MM.1S (cell line): ENCODE results near the gene EPHB6.

Experiments
- EZH2 ChIP-seq: fragments of 300-600 bp; sonication (generic); optimal IDR thresholded peaks from 2 replicates; pipeline ENCODE3; 2017; ENCODE audit warnings: low read depth, mild to moderate bottlenecking, antibody characterized with exemption, low read length, mixed read lengths
- EZH2phosphoT487 ChIP-seq: fragments of 300-600 bp; sonication (generic); IDR thresholded peaks from 2 replicates; pipeline ENCODE4 v1.6.1; 2018; ENCODE audit warnings: antibody characterized with exemption, low read length
- TF ChIP-seq, protein P1 (sequence below): fragments of 300-600 bp; sonication (generic); IDR thresholded peaks from 2 replicates; pipeline ENCODE4 v1.5.1; 2016; ENCODE audit warnings: antibody characterized with exemption, low read length, mixed read lengths

DNA sequence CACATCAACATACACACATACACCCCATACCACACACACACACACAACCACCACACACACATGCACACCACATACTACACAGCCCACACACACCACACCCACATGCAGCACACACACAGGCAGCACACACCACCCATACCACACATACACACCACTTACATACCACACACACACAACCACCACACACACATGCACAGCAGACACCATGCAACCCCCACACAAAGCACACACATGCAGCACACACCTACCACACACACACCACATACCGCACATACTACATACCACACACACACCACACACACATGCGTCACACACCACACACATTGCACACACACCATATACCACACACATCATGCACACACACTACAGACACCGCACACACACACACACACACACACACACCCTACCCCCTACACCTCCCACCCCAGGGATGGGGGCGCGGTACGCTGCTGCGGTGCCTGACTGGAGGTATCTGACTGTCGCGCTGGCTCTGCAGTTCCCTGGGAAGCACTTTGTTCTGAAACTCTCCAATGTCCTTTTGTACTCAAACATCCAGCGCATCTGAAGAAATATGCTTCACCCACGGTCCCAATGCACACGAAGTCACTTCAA, 36.1 kb downstream of the EPHB6 start:
- TF ChIP-seq, protein P1, sequence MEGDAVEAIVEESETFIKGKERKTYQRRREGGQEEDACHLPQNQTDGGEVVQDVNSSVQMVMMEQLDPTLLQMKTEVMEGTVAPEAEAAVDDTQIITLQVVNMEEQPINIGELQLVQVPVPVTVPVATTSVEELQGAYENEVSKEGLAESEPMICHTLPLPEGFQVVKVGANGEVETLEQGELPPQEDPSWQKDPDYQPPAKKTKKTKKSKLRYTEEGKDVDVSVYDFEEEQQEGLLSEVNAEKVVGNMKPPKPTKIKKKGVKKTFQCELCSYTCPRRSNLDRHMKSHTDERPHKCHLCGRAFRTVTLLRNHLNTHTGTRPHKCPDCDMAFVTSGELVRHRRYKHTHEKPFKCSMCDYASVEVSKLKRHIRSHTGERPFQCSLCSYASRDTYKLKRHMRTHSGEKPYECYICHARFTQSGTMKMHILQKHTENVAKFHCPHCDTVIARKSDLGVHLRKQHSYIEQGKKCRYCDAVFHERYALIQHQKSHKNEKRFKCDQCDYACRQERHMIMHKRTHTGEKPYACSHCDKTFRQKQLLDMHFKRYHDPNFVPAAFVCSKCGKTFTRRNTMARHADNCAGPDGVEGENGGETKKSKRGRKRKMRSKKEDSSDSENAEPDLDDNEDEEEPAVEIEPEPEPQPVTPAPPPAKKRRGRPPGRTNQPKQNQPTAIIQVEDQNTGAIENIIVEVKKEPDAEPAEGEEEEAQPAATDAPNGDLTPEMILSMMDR, result no peak
- TF ChIP-seq EZH2 (no peak), EZH2phosphoT487 (no peak)
